GM19240 (cell line): ENCODE results near the gene CEP41.

ENCODE experiments used
- DNase-seq: peaks from one replicate; pipeline ENCODE4 v3.0.0; 2011; ENCODE audit warnings: low spot score; ENCODE audit not compliant: insufficient read length

The CEP41 gene, protein sequence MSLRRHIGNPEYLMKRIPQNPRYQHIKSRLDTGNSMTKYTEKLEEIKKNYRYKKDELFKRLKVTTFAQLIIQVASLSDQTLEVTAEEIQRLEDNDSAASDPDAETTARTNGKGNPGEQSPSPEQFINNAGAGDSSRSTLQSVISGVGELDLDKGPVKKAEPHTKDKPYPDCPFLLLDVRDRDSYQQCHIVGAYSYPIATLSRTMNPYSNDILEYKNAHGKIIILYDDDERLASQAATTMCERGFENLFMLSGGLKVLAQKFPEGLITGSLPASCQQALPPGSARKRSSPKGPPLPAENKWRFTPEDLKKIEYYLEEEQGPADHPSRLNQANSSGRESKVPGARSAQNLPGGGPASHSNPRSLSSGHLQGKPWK

GRCh38 chr7:130440527-130441365, at the start of gene CEP41:
CEP41 (minus strand) TSS chr7:130441016; CDS start chr7:130440966, 50 bp downstream.
- DNase-seq, result peak; percentile 74

GRCh38 chr7:130490311-130490791, 49.5 kb upstream of the CEP41 start:
- no peak for DNase-seq

DNA sequence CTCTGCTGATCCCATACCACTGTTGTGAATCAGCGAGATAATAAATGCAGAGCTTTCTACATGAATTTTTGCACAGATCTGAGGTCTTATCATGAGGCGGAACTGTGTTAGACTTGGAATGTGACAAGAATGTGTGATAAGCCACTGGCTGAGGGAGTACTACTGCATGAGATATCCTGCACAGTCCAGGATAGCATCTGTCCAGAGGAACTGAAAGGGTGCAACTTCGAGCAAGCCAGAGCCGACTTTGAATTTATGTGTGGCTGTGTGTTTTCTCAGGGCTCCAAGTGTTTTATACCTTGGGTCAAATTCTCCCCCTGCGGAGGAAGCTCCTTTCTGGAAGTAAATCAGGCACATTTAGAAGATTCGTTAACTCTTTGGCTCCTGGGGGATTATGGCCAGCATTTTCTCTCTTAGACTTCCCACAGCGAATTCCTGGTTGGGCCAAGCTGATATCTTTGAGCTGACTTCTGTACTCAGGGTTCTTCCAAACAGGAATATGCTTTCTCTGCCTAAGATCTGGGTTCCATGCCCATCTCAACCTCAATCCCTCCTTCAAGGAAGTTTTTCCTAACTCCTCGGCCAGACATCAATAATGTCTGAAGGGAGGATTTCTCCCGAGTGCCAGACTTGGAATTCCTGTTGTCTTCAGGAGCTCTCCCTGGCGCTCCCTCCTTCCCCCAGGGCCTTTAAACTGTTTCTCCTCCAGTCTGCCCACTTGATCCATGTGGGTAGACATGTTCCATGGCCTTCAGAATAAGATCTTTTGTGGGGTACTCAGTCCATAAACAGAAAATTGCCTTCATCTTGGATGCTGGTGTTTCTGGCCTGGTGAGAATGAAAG, 48.5 kb upstream of the CEP41 start:
- no peak for DNase-seq

DNA sequence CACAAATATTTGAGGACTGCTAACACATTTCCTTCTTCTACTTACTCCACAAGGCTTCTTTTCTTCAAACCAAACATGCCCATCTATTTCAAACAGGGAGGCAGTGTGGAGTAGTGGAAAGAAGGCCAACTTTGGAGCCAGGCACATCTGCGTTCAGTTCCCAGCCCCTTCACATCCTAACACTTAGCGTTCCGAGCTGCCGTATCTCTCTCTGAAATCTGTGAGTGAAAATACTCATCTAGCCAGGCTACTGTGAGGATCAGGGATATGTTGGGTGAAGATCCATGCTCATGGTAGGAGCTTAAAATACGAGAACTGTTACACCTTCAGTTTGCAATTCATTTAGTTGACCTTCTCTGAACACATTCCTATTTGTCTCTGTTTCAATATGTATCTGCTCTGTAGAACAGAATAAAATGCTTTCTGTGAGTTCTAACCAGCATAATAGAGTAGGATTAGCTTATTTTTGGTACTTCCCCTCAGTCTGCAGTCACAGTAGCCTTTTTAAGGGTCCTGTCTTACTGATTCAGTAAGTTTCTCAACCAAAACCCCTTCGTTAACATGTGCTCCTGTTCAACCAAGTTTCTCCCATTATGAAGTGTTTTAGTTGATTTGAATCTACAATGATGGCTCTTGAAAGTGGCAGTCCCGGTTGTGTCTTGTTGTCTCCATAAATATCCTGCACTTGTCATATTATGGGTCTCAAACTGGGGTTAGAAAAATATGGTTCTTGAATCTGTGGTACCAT, 47.8 kb upstream of the CEP41 start:
- DNase-seq, result no peak

DNA sequence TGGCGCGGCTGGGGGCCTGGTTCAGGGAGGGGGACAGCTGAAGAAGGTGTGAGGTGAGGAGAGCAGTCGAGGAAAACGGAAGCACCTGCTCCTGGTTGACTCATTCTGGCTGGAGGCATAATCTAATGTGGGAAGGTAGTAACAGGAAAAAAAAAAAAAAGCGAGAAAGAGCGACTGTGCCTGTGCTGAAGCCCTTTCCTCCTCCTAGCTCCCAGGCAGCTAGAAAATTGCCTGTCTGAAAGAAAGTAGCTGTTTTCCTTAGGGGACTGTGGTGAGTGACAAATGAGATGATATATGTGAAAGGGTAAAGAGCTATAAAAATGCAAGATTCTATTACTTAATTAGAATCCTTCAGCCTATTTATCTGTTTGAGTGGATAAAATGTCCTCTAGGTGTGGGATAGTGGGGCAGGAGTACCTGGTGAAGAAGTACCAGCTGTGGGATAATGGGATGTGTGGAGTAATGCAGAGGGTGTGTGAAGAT, 46.2 kb upstream of the CEP41 start:
- DNase-seq, result no peak

DNA sequence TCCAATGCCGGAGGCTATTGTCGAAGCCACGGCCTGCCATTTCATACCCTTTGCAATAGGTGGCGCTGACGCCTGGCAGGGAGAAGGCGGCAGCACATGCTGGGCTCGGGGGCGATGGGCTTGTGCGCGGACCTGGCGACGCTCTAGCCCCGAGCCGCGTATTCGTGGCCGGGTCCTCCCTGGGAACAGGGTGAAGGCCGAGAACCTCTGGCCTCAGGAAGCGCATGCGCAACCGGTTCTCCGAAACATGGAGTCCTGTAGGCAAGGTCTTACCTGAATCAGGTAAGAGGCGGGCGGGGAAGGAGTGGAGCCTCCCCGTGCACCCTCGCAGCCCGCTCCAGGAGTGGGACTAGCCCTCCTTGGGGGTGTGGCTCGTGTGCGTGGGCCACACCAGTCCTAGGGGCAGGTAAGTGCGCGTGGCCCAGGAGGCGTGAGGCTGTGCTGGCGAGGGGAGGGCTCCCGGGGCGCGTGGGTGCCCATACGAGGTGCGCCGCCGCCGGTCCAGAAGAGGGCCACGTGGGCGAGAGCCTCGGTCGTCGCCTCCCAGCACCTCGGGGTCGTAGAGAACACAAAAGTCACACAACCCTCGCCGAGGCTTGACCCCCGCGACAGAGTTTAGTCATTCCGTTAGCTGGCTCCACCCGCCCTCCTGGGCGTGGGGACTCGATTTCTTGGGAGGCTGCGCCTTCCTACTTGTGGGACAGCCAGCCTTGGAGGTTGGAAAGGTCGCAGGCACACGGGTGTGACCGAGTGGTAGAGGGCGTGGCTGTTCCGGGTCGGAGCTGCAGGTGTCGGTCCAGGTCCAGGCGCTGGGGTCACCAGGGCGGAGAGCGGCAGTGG, 45.5 kb upstream of the CEP41 start:
- DNase-seq, result no peak

GRCh38 chr7:130485734-130486113, 44.9 kb upstream of the CEP41 start:
- no peak for DNase-seq

DNA sequence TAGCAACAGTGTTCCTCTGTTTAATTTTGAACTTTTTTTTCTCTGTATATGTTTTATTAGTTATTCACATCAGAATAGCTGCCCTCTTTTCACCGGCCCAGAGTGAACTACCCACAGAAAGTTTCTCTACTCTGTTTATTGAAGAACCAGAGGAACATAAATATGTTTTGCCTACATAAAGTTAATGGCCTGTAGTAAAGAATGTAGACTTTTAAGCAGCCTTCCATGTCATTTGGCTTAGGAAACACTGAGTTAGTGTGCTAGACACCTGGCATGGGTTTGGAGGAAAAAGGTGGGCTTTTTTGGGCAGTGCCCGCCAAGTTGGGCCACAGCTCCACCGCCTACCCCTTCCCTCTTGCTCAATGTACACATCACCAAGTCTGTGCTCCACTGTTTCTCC, 42.2 kb upstream of the CEP41 start:
- no peak for DNase-seq

DNA sequence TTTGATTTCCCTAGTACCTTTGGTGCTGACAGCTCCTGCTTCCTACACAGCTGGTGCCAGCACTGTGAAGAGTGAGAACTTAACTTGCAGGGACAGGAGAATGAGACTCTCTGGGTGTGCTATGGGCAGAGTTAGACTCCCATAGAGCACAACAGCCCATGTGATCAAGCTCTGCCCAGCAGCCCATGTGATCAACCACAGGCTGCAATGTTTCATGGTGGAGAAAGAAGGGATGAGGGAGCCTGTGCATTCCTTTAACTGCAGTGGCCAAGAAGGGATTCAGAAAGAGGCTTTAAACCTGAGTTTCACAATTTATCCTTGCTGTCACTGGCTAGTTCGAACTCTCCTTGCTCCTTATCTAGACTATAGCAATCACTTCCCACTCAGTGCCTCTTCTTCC, 41.1 kb upstream of the CEP41 start:
- no peak for DNase-seq

DNA sequence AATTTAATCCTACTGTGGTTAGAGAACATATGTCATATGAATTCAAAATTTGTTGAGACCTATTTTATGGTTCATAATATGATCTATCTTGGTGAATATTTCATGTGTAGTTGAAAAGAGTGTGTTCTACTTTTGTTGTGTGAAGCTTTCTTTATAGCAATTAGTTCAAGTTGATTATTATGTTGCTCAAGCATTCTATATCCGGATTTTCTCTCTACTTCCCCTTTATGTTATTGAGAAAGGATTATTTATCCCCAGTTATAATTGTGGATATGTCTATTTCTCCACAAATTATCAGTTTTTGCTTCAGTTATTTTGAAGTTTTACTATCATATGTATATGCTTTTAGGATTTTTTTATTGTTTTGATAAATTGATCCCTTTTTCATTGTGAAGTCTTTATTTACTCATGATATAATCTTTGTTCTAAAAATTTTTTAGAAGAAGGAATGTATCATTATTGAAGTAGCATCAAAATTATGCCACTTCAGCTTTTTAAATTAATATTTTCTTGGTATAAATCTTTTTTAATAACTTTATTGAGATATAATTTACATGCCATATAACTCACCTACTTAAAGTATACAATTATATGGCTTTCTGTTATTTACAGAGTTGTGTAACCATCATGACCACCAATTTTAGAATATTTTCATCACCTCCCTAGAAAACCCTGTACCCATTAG, 39.0 kb upstream of the CEP41 start:
- DNase-seq, result no peak

GRCh38 chr7:130478991-130479390, 38.2 kb upstream of the CEP41 start:
- no peak for DNase-seq

DNA sequence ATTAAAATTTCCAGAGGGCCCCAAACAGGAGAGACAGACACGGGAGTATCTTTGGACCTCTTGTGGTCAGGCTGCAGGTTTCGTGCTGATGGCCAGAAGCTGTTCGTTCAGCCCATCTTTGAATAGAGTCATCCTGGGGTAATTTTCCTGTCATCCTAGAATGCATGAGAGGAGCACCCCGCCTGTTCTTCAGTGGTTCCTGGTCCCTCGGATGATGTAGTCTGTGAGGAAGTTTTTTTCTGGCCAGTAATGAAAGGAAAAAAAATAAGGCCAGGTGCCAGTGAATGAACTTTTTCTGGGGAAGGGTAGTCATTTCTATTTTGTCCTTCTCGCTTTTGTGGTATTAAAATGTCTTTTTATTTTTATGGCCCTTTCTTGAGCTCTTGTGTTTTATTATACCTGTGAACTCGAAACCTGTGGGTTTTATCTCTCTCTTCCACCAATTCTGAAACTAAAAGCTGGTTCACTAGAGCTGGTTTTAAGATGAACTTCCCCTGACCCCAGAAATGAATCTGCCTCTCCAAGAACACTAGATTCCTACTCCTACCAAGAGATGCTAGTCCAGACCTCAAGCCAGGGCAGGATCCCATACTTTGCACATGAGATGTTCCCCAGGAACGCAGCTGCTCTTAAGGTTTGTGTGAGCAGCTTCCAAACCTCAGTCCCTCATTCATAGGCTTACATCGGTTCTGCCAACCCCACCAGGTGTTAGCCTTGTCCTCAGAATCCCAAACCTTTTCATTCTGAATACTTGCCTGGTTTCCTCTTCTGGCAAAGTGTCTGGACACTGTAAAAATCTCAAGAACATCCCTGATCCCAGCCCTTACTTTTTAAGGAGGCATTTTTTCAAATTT, 35.7 kb upstream of the CEP41 start:
- no peak for DNase-seq

- no peak for DNase-seq
Observed at GRCh38 chr7:130475776-130476175, 35.0 kb upstream of the CEP41 start.

DNA sequence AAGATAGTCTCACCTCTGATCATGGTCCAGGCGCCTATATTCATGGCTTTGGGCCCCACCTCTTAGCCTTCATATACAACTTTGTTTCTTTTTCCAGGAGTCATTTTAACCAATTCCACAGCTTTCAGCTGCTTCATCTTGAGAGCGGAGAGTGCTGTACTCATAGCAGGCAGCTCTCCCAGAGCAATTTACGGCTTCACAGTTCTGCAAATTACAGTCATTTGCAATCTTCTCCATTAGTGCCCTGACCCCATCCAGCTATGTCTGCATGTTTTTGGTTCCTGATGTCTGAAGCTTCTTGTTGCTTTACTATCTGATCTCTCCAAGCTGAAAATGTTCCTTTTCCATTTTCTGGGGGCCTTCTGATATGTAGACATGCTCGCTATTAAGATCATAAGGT, 33.1 kb upstream of the CEP41 start:
- no peak for DNase-seq

- DNase-seq, result no peak
Observed at GRCh38 chr7:130473289-130473688, 32.5 kb upstream of the CEP41 start.

DNA sequence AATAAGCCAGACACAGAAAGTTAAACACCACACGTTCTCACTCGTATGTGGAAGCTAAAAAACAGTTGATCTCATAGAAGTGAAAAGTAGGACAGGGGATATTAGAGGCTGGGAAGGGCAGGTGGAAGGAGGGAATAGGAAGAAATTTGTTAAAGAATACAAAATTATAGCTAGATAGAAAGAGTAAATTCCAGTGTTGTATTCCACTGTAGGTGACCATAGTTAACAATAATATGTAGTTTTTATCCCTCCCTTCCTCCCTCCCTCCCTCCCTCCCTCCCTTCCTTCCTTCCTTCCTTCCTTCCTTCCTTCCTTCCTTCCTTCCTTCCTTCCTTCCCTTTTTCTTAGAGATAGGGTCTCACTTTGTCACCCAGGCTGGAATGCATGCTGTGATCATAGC, 31.2 kb upstream of the CEP41 start:
- DNase-seq, result no peak

DNA sequence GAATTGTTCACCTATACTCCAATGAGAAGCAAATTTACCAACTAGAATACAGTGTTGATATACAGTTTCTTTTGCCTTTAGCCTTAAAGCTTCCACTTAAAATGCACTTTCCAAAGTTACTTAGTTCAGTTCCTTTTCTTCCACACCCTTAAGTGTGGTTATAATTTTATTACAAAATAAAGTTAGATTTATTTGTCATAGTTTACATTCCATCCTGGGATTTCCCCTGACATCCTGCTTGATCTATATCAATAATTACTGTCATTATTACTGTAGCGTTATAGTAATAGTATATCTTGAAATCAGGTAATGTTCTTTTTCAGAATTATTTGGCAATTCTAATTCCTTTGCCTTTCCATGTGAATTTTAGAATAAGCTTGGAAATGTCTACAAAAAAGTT, 27.8 kb upstream of the CEP41 start:
- DNase-seq, result no peak
